ENCODE results near the gene GABBR1.

DNA sequence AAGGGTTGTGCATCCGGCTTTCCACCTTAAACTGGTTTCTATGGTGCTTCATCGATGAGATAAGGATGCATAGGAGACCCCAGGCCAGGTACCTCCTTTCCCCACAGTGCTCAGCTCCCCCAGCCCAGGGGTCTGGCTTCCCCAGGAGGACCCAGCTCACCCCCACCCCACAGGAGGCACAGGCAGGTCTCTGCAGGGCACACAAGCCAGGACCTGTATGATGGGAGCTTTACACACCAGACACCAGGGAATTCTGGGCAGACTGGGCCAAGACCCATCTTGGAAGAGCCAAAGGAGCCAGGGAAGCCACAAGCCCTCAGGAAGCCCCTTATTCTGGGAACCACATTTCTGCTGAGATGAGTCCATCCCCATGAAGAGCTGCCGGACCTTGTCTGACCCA is 103.0 kb downstream of the GABBR1 start:
- TF ChIP-seq, protein P1, sequence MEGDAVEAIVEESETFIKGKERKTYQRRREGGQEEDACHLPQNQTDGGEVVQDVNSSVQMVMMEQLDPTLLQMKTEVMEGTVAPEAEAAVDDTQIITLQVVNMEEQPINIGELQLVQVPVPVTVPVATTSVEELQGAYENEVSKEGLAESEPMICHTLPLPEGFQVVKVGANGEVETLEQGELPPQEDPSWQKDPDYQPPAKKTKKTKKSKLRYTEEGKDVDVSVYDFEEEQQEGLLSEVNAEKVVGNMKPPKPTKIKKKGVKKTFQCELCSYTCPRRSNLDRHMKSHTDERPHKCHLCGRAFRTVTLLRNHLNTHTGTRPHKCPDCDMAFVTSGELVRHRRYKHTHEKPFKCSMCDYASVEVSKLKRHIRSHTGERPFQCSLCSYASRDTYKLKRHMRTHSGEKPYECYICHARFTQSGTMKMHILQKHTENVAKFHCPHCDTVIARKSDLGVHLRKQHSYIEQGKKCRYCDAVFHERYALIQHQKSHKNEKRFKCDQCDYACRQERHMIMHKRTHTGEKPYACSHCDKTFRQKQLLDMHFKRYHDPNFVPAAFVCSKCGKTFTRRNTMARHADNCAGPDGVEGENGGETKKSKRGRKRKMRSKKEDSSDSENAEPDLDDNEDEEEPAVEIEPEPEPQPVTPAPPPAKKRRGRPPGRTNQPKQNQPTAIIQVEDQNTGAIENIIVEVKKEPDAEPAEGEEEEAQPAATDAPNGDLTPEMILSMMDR (IDR thresholded peaks at IDR 0.05) = no peak
- no peak for TF ChIP-seq POLR2AphosphoS5 (IDR thresholded peaks at IDR 0.05)
